T-cell (primary cell): ENCODE measurements around the gene CTNNA3. TPM values are rescaled to one million over a fixed set of nuclear protein-coding genes. Genes with fewer than 3 reads are reported as not detected.

Experiments used
- ATAC-seq, 4 experiments: fragments of 200-7000 bp in 3 of 4; fragments of 150-1000 bp in 1 of 4; cut with Tn5 transposase; replicated peaks in 1 of 4; 1 replicate in 3 of 4; 2 replicates in 1 of 4; pipeline ENCODE4 v1.10.0; 2021; ENCODE audit warnings: moderate library complexity in 3 of 4, mild to moderate bottlenecking in 2 of 4, moderate number of reproducible peaks in 1 of 4
- CTCF ChIA-PET, 2 donors: fragments of 300-600 bp; sonication (Branson Sonifier 250); formaldehyde crosslinking; loops; one replicate each; lab custom pipeline; 2022; ENCODE audit warnings: antibody characterized with exemption in 2 of 2; lab: Charles Lee
- POLR2A ChIA-PET, 2 donors: fragments of 300-600 bp; sonication (Branson Sonifier 250); formaldehyde crosslinking; loops; one replicate each; lab custom pipeline; 2022; ENCODE audit warnings: antibody characterized with exemption in 2 of 2; lab: Charles Lee
- DNase-seq, 35 experiments: peaks; one replicate each; pipeline versions ENCODE4 v3.0.0 to v3.0.0-alpha.2; 2013 to 2023
- H3K27ac ChIP-seq: one replicate; pipeline ENCODE4 v1.5.1; 2013; ENCODE audit warnings: low read length
- H3K27me3 ChIP-seq, 2 experiments: replicated peaks in 1 of 2; 1 replicate in 1 of 2; 2 replicates in 1 of 2; pipeline versions ENCODE4 v1.6.1 to v1.7.0; 2013; ENCODE audit warnings: low read length in 1 of 2, mixed read lengths in 1 of 2; ENCODE audit not compliant: control insufficient read depth in 2 of 2, insufficient read depth in 2 of 2; ENCODE audit errors: extremely low read depth in 1 of 2
- H3K36me3 ChIP-seq, 2 donors: 1 replicate in 1 of 2; 2 replicates in 1 of 2; pipeline versions ENCODE4 v1.6.1 to v1.7.0; 2013; ENCODE audit warnings: low read length in 1 of 2; ENCODE audit not compliant: control insufficient read depth in 2 of 2, insufficient read depth in 1 of 2; ENCODE audit errors: extremely low read depth in 1 of 2
- H3K4me1 ChIP-seq, 2 experiments: 1 replicate in 1 of 2; 2 replicates in 1 of 2; pipeline versions ENCODE4 v1.6.1 to v1.7.0; 2013; ENCODE audit warnings: low read length in 2 of 2, mixed read lengths in 1 of 2; ENCODE audit not compliant: insufficient read depth in 2 of 2, control insufficient read depth in 1 of 2; ENCODE audit errors: extremely low read depth in 1 of 2
- H3K4me3 ChIP-seq, 2 donors: 1 replicate in 1 of 2; 2 replicates in 1 of 2; pipeline versions ENCODE4 v1.5.1 to v1.7.0; 2013; ENCODE audit warnings: mild to moderate bottlenecking in 2 of 2, low read length in 1 of 2, moderate library complexity in 1 of 2; ENCODE audit not compliant: control insufficient read depth in 1 of 2; ENCODE audit errors: extremely low read depth in 1 of 2
- H3K9me3 ChIP-seq: 2 replicates; pipeline ENCODE4 v1.7.0; 2013
- H3K27ac Mint-ChIP-seq, 2 donors: one replicate each; pipeline ENCODE4 v1.8.0; 2020 to 2021; ENCODE audit warnings: mild to moderate bottlenecking in 2 of 2, mixed read lengths in 2 of 2
- H3K27me3 Mint-ChIP-seq, 2 donors: one replicate each; pipeline ENCODE4 v1.8.0; 2021 to 2022; ENCODE audit warnings: mixed read lengths in 2 of 2
- H3K36me3 Mint-ChIP-seq: one replicate; pipeline ENCODE4 v1.8.0; 2021; ENCODE audit warnings: mixed read lengths
- H3K4me1 Mint-ChIP-seq, 3 donors: one replicate each; pipeline ENCODE4 v1.8.0; 2020 to 2022; ENCODE audit warnings: mixed read lengths in 3 of 3, mild to moderate bottlenecking in 1 of 3
- H3K4me3 Mint-ChIP-seq, 3 donors: one replicate each; pipeline ENCODE4 v1.8.0; 2020 to 2022; ENCODE audit warnings: mild to moderate bottlenecking in 3 of 3, mixed read lengths in 3 of 3, moderate library complexity in 3 of 3
- H3K9me3 Mint-ChIP-seq, 3 donors: one replicate each; pipeline ENCODE4 v1.8.0; 2020 to 2022; ENCODE audit warnings: mixed read lengths in 3 of 3
- WGBS: methylation state at CpG from one replicate; pipeline ENCODE4 v1.1.5; 2013; ENCODE audit warnings: missing lambda C conversion rate; ENCODE audit not compliant: insufficient coverage; 5-methylcytosine and 5-hydroxymethylcytosine counted together
- total RNA-seq, 35 experiments: library from RNA in 6 of 35; stranded (reverse) in 6 of 35; fragments of 120-200 nt in 1 of 35; gene quantifications; one replicate each; pipeline versions ENCODE4 v1.2.1 to v1.2.4 and lab custom pipeline; 2013 to 2026

The CTNNA3 gene
- total RNA-seq, 5 donors from 2014 or later (not counting 1 experiment from before 2014, with no cell fraction given): 0.88 TPM; not detected in 4

DNA sequence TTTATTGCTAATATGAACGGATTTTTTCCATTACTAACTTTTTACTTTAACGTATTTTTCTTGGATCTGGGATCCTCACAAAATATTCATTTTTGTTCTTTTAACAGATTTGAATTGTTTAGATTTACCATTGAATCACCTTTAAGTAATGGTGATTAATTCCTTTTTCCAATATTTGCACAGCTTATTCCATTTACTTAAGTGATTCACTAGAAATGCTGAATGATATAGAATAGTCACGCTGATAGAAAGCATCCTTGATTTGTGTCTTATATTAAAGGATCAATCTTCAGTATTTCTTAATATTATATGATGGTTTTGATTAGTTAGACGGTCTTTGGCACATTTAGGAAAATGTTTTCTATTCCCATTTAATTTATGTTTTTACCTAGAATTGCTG is 886.6 kb downstream of the CTNNA3 start:
- Mint-ChIP-seq H3K36me3 (no peaks in the 10 kb centered on the region), H3K4me3 (no peak overlapping the region), H3K4me1 (no peaks in the 10 kb centered on the region), H3K27ac (no peak overlapping the region), H3K27me3 (peaks cover 0 to 2% of the 10 kb centered on the region in 2 donors), H3K9me3 (peaks cover 0 to 11% (median 0%) of the 10 kb centered on the region in 3 donors)
- ATAC-seq: no peak
- WGBS: no CpG with 5 or more reads among the region's 4 CpGs
- Histone ChIP-seq H3K4me1 (no peaks in the 10 kb centered on the region), H3K9me3 (no peaks in the 10 kb centered on the region), H3K27ac (no peak overlapping the region), H3K4me3 (no peak overlapping the region), H3K36me3 (no peaks in the 10 kb centered on the region), H3K27me3 (no peaks in the 10 kb centered on the region)
- ChIA-PET CTCF (interaction anchor here in 1 of 2 donors (0.6 kb wide), 1 partner anchor 12 kb away, joined by 4 read pairs; no protein-coding TSS in a partner anchor), POLR2A (no interaction called here)
- DNase-seq: no peak

- Mint-ChIP-seq H3K4me1 (no peaks in the 10 kb centered on the region), H3K4me3 (no peak overlapping the region), H3K27me3 (no peaks in the 10 kb centered on the region), H3K9me3 (peaks cover 0 to 5% (median 0%) of the 10 kb centered on the region in 3 donors), H3K27ac (no peak overlapping the region), H3K36me3 (no peaks in the 10 kb centered on the region)
- WGBS: no CpG with 5 or more reads among the region's 1 CpG
- H3K4me1 ChIP-seq: no peaks in the 10 kb centered on the region
- POLR2A ChIA-PET: interaction anchor here in 1 of 2 donors (0.6 kb wide), 1 partner anchor 316 kb away, joined by 3 read pairs; no protein-coding TSS in a partner anchor
- no peaks in the 10 kb centered on the region for H3K9me3 ChIP-seq
- no peak overlapping the region for H3K27ac ChIP-seq
- CTCF ChIA-PET: no interaction called here
- no peaks in the 10 kb centered on the region for H3K36me3 ChIP-seq
- no peak for ATAC-seq
- H3K4me3 ChIP-seq: no peak overlapping the region
- no peak for DNase-seq
- no peaks in the 10 kb centered on the region for H3K27me3 ChIP-seq
These were observed 890.4 kb downstream of the CTNNA3 start for GRCh38 chr10:66805612-66806011.

DNA sequence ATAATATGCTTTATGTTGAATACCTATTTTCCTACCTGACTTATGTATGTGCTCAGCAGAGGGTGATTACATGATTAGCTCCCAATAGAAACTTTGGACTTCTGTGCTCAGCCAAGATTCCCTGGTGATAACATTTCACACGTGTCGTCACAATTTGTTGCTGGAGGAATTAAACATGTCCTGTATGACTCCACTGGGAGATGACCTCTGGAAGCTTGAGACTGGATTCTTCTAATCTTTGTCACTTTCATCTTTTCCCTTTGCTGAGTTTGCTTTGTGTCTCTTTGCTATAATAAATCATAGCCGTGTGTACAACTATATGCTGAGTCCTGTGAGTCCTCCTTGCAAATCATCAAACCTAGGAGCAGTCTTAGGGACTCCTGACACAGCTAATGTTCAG is 891.0 kb downstream of the CTNNA3 start:
- WGBS: no CpG with 5 or more reads among the region's 3 CpGs
- no peaks in the 10 kb centered on the region for H3K9me3 ChIP-seq
- H3K27me3 Mint-ChIP-seq: no peaks in the 10 kb centered on the region
- H3K9me3 Mint-ChIP-seq: no peaks in the 10 kb centered on the region
- H3K4me3 ChIP-seq: no peak overlapping the region
- ChIA-PET POLR2A (no interaction called here), CTCF (no interaction called here)
- H3K27me3 ChIP-seq: no peaks in the 10 kb centered on the region
- ATAC-seq (no peak), DNase-seq (no peak)
- no peak overlapping the region for H3K27ac ChIP-seq
- no peak overlapping the region for H3K4me3 Mint-ChIP-seq
- no peaks in the 10 kb centered on the region for H3K36me3 ChIP-seq
- H3K36me3 Mint-ChIP-seq: no peaks in the 10 kb centered on the region
- no peak overlapping the region for H3K27ac Mint-ChIP-seq
- H3K4me1 Mint-ChIP-seq: no peaks in the 10 kb centered on the region
- H3K4me1 ChIP-seq: no peaks in the 10 kb centered on the region

GRCh38 chr10:66803174-66803573 is 892.8 kb downstream of the CTNNA3 start:
- no peaks in the 10 kb centered on the region for H3K4me1 ChIP-seq
- Mint-ChIP-seq H3K36me3 (no peaks in the 10 kb centered on the region), H3K4me3 (no peak overlapping the region), H3K4me1 (no peaks in the 10 kb centered on the region), H3K27ac (no peak overlapping the region), H3K9me3 (no peaks in the 10 kb centered on the region), H3K27me3 (no peaks in the 10 kb centered on the region)
- ChIA-PET CTCF (no interaction called here), POLR2A (no interaction called here)
- no peak overlapping the region for H3K4me3 ChIP-seq
- no peaks in the 10 kb centered on the region for H3K9me3 ChIP-seq
- WGBS: 64% methylated on average over 3 of the region's 3 CpGs
- H3K27ac ChIP-seq: no peak overlapping the region
- no peaks in the 10 kb centered on the region for H3K36me3 ChIP-seq
- DNase-seq: no peak
- no peaks in the 10 kb centered on the region for H3K27me3 ChIP-seq
- ATAC-seq: no peak

DNA sequence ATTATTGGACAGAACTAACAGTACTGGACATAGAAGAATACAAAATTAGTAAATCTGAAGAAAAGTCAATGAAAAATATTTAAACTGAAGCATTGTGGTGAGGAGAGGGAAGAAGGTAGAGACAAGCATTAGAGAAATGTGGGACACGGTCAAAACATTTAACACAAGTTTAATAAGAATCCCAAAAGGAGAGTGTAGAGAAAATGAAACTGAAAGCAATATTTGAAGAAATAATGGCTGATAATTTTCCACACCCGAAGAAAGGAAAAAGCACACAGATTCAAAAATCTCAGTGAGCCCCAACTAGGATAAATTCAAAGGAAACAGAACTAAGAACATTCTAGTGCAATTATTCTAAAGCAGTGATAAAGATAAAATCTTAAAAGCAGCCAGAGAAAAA is 896.5 kb downstream of the CTNNA3 start:
- Histone ChIP-seq H3K27ac (no peak overlapping the region), H3K4me1 (no peaks in the 10 kb centered on the region), H3K9me3 (no peaks in the 10 kb centered on the region), H3K27me3 (no peaks in the 10 kb centered on the region), H3K4me3 (no peak overlapping the region), H3K36me3 (no peaks in the 10 kb centered on the region)
- no CpG with 5 or more reads among the region's 2 CpGs for WGBS
- Mint-ChIP-seq H3K27me3 (no peaks in the 10 kb centered on the region), H3K4me3 (no peak overlapping the region), H3K4me1 (no peaks in the 10 kb centered on the region), H3K9me3 (no peaks in the 10 kb centered on the region), H3K36me3 (no peaks in the 10 kb centered on the region), H3K27ac (no peak overlapping the region)
- DNase-seq (no peak), ATAC-seq (no peak)
- ChIA-PET CTCF (no interaction called here), POLR2A (no interaction called here)

DNA sequence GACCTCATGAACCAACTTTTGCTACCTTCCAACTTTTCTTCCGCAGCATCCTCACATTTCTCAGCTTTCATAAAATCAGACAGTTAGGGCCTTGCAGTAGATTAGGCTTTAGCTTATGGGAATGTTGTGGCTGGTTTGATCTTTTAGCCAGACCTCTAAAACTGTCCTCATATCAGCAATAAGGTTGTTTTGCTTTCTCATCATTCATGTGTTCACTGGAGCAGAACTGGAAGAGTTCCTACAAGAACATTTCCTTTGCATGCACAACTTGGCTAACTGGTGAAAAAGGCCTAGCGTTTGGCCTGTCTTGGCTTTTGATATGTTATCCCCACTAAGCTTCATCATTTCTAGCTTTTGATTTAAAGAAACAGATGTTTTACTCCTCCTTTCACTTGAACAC is 900.1 kb downstream of the CTNNA3 start:
- H3K36me3 ChIP-seq: no peaks in the 10 kb centered on the region
- H3K4me3 Mint-ChIP-seq: no peak overlapping the region
- H3K4me1 ChIP-seq: no peaks in the 10 kb centered on the region
- ATAC-seq (no peak), DNase-seq (no peak)
- no peaks in the 10 kb centered on the region for H3K36me3 Mint-ChIP-seq
- ChIA-PET POLR2A (no interaction called here), CTCF (no interaction called here)
- no peak overlapping the region for H3K27ac Mint-ChIP-seq
- H3K4me1 Mint-ChIP-seq: no peaks in the 10 kb centered on the region
- no peaks in the 10 kb centered on the region for H3K9me3 ChIP-seq
- no CpG with 5 or more reads among the region's 2 CpGs for WGBS
- H3K27ac ChIP-seq: no peak overlapping the region
- peaks cover 0 to 7% (median 0%) of the 10 kb centered on the region in 3 donors for H3K9me3 Mint-ChIP-seq
- no peaks in the 10 kb centered on the region for H3K27me3 ChIP-seq
- no peak overlapping the region for H3K4me3 ChIP-seq
- no peaks in the 10 kb centered on the region for H3K27me3 Mint-ChIP-seq

DNA sequence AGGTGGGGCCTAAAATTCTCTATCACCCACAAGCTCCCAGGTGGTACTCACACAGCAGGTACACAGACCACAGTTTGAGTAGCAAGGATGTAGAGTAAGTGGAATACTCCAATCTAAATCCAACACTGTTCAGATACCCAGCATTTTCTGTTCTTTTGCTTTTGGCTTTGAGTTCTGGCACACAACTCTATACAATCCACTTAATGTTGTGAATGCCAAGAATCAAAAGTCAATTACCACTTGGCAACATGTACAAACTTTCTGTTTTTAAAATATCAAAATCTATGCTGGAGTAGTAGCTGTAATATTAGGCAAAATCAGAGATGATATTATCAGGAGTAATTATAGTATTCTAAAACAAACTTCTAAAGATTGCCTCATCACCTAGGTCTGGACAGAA is 903.6 kb downstream of the CTNNA3 start:
- Mint-ChIP-seq H3K27ac (no peak overlapping the region), H3K27me3 (no peaks in the 10 kb centered on the region), H3K4me3 (no peak overlapping the region), H3K9me3 (peaks cover 0 to 14% (median 3%) of the 10 kb centered on the region in 3 donors), H3K36me3 (no peaks in the 10 kb centered on the region), H3K4me1 (no peaks in the 10 kb centered on the region)
- Histone ChIP-seq H3K9me3 (no peaks in the 10 kb centered on the region), H3K4me3 (no peak overlapping the region), H3K4me1 (no peaks in the 10 kb centered on the region), H3K27me3 (no peaks in the 10 kb centered on the region), H3K36me3 (no peaks in the 10 kb centered on the region), H3K27ac (no peak overlapping the region)
- CTCF ChIA-PET: no interaction called here
- ATAC-seq (no peak), DNase-seq (no peak)
- POLR2A ChIA-PET: no interaction called here
